Astrocyte of the cerebellum (primary cell): Measurements from ENCODE around the gene LIMCH1.
"Not testable (repeated sequence)": the region's sequence is repeated elsewhere in the genome, so short reads cannot be mapped to it uniquely, and the experiment has no call there.

Source experiments
- DNase-seq: peaks from one replicate; pipeline ENCODE4 v3.0.0-alpha.2; 2011; ENCODE audit warnings: low read depth
- H3K4me3 ChIP-seq: 2 replicates; pipeline ENCODE4 v1.5.1; 2011; ENCODE audit warnings: mild to moderate bottlenecking, low read depth, low read length, moderate library complexity
- in situ Hi-C: cut with HindIII; loops from 2 replicates; pipeline ENCODE4 v1.10.0; 2017; ENCODE audit warnings: low sequenced_read_pairs
- TF ChIP-seq, protein P1 (sequence below): IDR thresholded peaks from 2 replicates; pipeline ENCODE4 v1.5.1; 2012; ENCODE audit warnings: low read length, low read depth, moderate library complexity, mild to moderate bottlenecking; ENCODE audit errors: missing control alignments

The LIMCH1 gene

GRCh38 chr4:41538017-41538733 is at the start of gene LIMCH1:
LIMCH1 (plus strand) TSS chr4:41538157; CDS start chr4:41605996, 67,839 bp downstream.
- in situ Hi-C loops, result no loop called here

DNA sequence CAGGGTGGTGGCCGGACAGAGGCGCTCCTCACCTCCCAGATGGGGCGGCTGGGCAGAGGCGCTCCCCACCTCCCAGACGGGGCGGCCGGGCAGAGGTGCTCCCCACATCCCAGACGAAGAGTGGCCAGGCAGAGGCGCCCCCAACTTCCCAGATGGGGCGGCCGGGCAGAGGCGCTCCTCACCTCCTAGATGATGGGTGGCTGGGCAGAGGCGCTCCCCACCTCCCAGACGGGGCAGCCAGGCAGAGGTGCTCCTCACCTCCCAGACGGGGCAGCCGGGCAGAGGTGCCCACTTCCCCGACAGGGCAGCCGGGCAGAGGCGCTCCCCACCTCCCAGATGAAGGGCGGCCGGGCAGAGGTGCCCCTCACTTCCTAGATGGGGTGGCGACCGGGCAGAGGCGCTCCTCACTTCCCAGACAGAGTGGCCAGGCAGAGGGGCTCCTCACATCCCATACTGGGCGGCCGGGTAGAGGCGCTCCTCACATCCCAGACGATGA is 46.8 kb upstream of the LIMCH1 start:
- DNase-seq, in situ Hi-C loops, H3K4me3 ChIP-seq: not testable (repeated sequence)

More at GRCh38 chr4:41538017-41538733, at the start of gene LIMCH1:
- TF ChIP-seq, protein P1, sequence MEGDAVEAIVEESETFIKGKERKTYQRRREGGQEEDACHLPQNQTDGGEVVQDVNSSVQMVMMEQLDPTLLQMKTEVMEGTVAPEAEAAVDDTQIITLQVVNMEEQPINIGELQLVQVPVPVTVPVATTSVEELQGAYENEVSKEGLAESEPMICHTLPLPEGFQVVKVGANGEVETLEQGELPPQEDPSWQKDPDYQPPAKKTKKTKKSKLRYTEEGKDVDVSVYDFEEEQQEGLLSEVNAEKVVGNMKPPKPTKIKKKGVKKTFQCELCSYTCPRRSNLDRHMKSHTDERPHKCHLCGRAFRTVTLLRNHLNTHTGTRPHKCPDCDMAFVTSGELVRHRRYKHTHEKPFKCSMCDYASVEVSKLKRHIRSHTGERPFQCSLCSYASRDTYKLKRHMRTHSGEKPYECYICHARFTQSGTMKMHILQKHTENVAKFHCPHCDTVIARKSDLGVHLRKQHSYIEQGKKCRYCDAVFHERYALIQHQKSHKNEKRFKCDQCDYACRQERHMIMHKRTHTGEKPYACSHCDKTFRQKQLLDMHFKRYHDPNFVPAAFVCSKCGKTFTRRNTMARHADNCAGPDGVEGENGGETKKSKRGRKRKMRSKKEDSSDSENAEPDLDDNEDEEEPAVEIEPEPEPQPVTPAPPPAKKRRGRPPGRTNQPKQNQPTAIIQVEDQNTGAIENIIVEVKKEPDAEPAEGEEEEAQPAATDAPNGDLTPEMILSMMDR, result no peak
- H3K4me3 ChIP-seq, result no peak within 1 kb of the TSS
- no peak for DNase-seq

GRCh38 chr4:41496977-41497376 is 41.0 kb upstream of the LIMCH1 start:
- no peak overlapping the region for H3K4me3 ChIP-seq
- TF ChIP-seq, protein P1, result no peak
- in situ Hi-C loops, result no loop called here
- DNase-seq, result no peak

DNA sequence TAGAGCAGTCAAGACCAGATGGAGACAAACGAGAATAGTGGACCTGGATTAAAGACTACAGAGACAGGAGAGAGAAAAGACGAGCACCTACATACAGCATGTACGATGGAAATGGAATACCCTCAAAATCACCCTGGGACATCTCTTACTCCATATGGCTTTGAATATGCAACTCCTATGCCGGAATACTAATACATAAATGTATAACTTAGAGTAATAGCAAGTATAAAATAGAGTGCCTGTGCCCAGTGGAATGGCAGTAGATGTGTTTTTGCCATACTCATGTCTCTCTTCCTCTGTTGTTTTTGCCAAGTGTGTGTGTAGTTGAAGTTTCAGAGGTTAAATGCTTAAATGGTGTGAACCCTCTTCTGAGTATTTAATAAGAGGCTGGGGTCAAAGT is 39.8 kb upstream of the LIMCH1 start:
- TF ChIP-seq, protein P1, result no peak

DNA sequence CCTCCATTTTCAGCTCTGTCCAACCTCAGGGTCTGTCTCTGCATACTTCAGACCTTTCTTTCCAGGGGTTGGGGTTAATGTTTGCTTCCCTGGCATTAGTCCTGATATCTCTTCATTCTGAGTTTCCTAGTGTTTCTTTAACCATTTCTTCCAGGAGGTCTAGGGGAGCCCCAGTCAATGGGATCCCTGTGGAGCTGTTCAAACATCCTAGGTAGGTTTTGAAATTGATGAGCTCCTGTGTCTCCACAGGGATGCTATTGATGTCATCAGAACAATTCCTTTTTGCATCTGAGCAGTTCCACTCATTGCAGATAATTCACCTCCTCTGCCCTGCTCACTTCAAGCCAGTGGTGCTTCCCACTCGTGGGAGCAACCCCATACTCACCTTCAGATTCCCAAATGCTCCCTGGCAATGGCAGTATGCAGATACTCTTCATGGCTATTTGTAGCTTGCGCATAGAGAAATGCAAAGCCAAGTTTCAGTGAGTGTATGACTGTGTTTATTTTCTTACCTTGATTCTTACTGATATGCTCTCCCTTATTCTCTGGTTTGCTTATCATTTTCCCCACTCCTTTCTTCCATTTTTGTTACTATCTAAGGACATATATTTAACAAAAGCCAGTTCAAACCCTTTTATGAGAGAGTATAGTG is 33.7 kb upstream of the LIMCH1 start:
- no peak overlapping the region for H3K4me3 ChIP-seq
- in situ Hi-C loops, result no loop called here
- TF ChIP-seq, protein P1, result no peak
- DNase-seq, result no peak

More for the DNA sequence above, 39.8 kb upstream of the LIMCH1 start:
- DNase-seq, result no peak
- in situ Hi-C loops, result no loop called here
- no peak overlapping the region for H3K4me3 ChIP-seq

GRCh38 chr4:41505161-41505661 is 32.7 kb upstream of the LIMCH1 start:
- H3K4me3 ChIP-seq, result no peak overlapping the region
- no peak for DNase-seq
- in situ Hi-C loops, result no loop called here
- TF ChIP-seq, protein P1, result no peak

DNA sequence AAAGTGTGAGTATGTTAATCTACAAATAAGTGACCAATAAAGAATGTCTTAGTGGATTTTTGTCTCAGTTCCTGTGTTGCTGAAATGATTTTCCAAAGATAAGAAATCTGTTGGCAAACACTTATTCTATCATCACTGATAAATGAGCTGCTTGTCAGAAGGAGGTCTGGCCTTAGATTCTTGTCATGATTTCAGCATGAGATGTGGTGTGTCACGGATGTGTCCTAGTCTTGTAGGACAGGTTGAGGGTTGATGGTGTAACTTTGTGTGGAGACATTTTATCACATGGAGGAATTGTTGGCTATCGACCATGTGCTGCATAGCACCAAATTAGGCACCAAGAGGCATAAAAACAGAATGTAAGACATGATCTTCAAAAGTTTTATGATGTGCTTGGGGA is 31.8 kb upstream of the LIMCH1 start:
- no peak overlapping the region for H3K4me3 ChIP-seq
- no peak for DNase-seq
- in situ Hi-C loops, result no loop called here
- TF ChIP-seq, protein P1, result no peak
